Measurements from ENCODE around the gene COMT. TPM values are rescaled to one million over a fixed set of nuclear protein-coding genes. Genes with fewer than 3 reads are reported as not detected.

COMT gene
- total RNA-seq, 1 experiment from 2014 or later = 108 TPM

GRCh38 chr22:19943082-19944026 lies 1.8 kb downstream of the COMT start:
- POLR2A ChIA-PET = no interaction called here
- no peaks in the 10 kb centered on the region for H3K9me3 ChIP-seq (ENCODE audit: control insufficient read depth, insufficient read depth, low read depth, low read length)
- BruUV-seq (replicated peaks) = TSS peak; percentile 78
- peak overlapping the region; percentile 94 for H3K27ac ChIP-seq (ENCODE audit: low read length)
- H3K4me1 ChIP-seq (ENCODE audit: control insufficient read depth, insufficient read depth, low read length) = peaks cover 24% of the 10 kb centered on the region
- ATAC-seq (no peak), DNase-seq (ENCODE audit: low read depth, low spot score) (no peak)
- CTCF ChIA-PET = interaction anchor here (0.5 kb wide), 1 partner anchor 98 kb away, joined by 7 read pairs; no protein-coding TSS in a partner anchor
- intact Hi-C loops (cut with micrococcal nuclease; ENCODE audit: unreplicated experiment) = no loop called here
- H3K36me3 ChIP-seq (ENCODE audit: control insufficient read depth, insufficient read depth, low read length) = peaks cover 5% of the 10 kb centered on the region
- in situ Hi-C loops (cut with HindIII; ENCODE audit: low pct_unique_long_range_greater_than_20kb, low sequenced_read_pairs) = no loop called here
- TF ChIP-seq CTCF (IDR thresholded peaks at IDR 0.05) (no peak), TCF7L2 (IDR thresholded peaks at IDR 0.05; ENCODE audit: low read depth, low read length) (no peak), SIN3A (IDR thresholded peaks at IDR 0.05; ENCODE audit: borderline replicate concordance, insufficient read depth, low read depth, low read length) (no peak), REST (IDR thresholded peaks at IDR 0.05; ENCODE audit: insufficient read depth in 1 of 2, low read depth in 2 of 2, low read length in 1 of 2) (no peak), POLR2AphosphoS5 (IDR thresholded peaks at IDR 0.05; ENCODE audit: low read depth, low read length) (no peak)
- H3K27me3 ChIP-seq (ENCODE audit: control insufficient read depth, insufficient read depth, low read length) = no peaks in the 10 kb centered on the region
- H3K4me3 ChIP-seq (ENCODE audit: low read depth in 2 of 2, low read length in 2 of 2) = peak overlapping the region; percentile 68

- peaks cover 2% of the 10 kb centered on the region; the same call in 1 of the 2 replicates for H3K36me3 ChIP-seq (ENCODE audit: control insufficient read depth, insufficient read depth, low read length)
- ChIA-PET CTCF (interaction anchor here (0.6 kb wide), 1 partner anchor 14 kb away, joined by 3 read pairs; no protein-coding TSS in a partner anchor), POLR2A (no interaction called here)
- peak; percentile 55; the same call in 1 of the 2 replicates for TF ChIP-seq CTCF (IDR thresholded peaks at IDR 0.05)
- TF ChIP-seq TCF7L2 (IDR thresholded peaks at IDR 0.05; ENCODE audit: low read depth, low read length) = no peak
- no peak for TF ChIP-seq SIN3A (IDR thresholded peaks at IDR 0.05; ENCODE audit: borderline replicate concordance, insufficient read depth, low read depth, low read length)
- no peaks in the 10 kb centered on the region for H3K9me3 ChIP-seq (ENCODE audit: control insufficient read depth, insufficient read depth, low read depth, low read length)
- BruUV-seq (replicated peaks) = no TSS peak
- H3K4me1 ChIP-seq (ENCODE audit: control insufficient read depth, insufficient read depth, low read length) = peaks cover 16% of the 10 kb centered on the region
- in situ Hi-C loops (cut with HindIII; ENCODE audit: low pct_unique_long_range_greater_than_20kb, low sequenced_read_pairs) (no loop called here), intact Hi-C loops (cut with micrococcal nuclease; ENCODE audit: unreplicated experiment) (no loop called here)
- no peaks in the 10 kb centered on the region for H3K27me3 ChIP-seq (ENCODE audit: control insufficient read depth, insufficient read depth, low read length)
- ATAC-seq = no peak
- DNase-seq (ENCODE audit: low read depth, low spot score) = no peak
- no peak overlapping the region for H3K4me3 ChIP-seq (ENCODE audit: low read depth in 2 of 2, low read length in 2 of 2)
- H3K27ac ChIP-seq (ENCODE audit: low read length) = no peak overlapping the region
These were observed 6.6 kb downstream of the COMT start for GRCh38 chr22:19948057-19948760.

Data from Panc1 (cell line).